Measurements from ENCODE around the gene AP5S1. TPM values are rescaled to one million over a fixed set of nuclear protein-coding genes. Genes with fewer than 3 reads are reported as not detected.
"Not testable (repeated sequence)": the region's sequence is repeated elsewhere in the genome, so short reads cannot be mapped to it uniquely, and the experiment has no call there.

The AP5S1 gene
- polyA plus RNA-seq, 1 of the 3 experiments (the other 2 are of a cell fraction), result 10.3 TPM

DNA sequence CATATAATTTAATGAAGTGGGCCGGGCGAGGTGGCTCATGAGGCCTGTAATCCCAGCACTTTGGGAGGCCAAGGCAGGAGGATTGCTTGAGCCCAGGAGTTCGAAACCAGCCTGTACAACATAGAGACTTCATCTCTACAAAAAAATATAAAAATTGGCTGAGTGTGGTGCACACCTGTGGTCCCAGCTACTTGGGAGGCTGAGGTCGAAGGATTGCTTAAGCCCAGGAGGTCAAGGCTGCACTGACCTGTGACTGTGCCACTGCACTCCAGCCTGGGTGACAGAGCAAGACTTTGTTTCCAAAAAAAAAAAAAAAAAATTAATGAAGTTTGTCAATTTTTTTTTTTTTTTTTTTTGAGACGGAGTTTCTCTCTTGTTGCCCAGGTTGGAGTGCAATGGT is 9.5 kb downstream of the AP5S1 start:
- H3K27me3 ChIP-seq (ENCODE audit: insufficient read depth); H3K36me3 ChIP-seq (replicated peaks in 1 of 2; ENCODE audit: control insufficient read depth in 1 of 2, insufficient read depth in 2 of 2, low read length in 1 of 2); H2AFZ ChIP-seq (ENCODE audit: low read depth); H3K27ac ChIP-seq (ENCODE audit: low read depth in 2 of 2, low read length in 1 of 2); H3K4me1 ChIP-seq (ENCODE audit: control insufficient read depth in 1 of 2, insufficient read depth in 2 of 2, low read depth in 1 of 2, low read length in 1 of 2); H3F3A ChIP-seq (replicated peaks; ENCODE audit: insufficient read depth); H4K20me1 ChIP-seq (ENCODE audit: insufficient read depth); H3K79me2 ChIP-seq (ENCODE audit: insufficient read depth); POLR2A ChIA-PET; H3K4me3 ChIP-seq (ENCODE audit: low read depth in 2 of 2, low read length in 1 of 2); DNase-seq; H3K9me3 ChIP-seq; H3K4me2 ChIP-seq; H3K9ac ChIP-seq; H3K9me2 ChIP-seq: not testable (repeated sequence)
- CTCF ChIA-PET, result interaction anchor here (0.6 to 1.2 kb wide), 2 partner anchors 9 to 40 kb away, joined by 3 to 4 read pairs; partner anchors contain the start of gene AP5S1
- 95% methylated on average over 5 of the region's 5 CpGs for WGBS (ENCODE audit: low lambda C conversion rate)

DNA sequence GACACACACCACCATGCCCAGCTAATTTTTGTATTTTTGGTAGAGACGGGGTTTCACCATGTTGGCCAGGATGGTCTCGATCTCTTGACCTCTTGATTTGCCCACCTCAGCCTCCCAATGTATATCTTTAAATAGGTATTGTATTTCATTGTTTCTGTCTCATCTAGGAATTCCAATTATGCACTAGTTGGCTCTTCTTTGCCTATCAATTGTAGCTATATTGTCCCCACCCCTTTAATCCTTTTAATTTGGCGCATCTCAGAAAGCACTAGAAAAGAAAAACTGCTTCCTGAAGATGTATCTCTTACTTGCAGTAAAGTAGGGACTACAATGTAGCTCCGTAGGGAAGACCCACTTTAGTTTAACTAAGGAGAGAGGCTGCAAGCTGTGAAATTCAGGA is 15.8 kb downstream of the AP5S1 start:
- H2AFZ ChIP-seq (ENCODE audit: low read depth), result no peak overlapping the region
- no peaks in the 10 kb centered on the region for H3K9me2 ChIP-seq
- H4K20me1 ChIP-seq (ENCODE audit: insufficient read depth), result no peaks in the 10 kb centered on the region
- ChIA-PET CTCF (interaction anchor here (1.0 kb wide), 2 partner anchors 17 to 83 kb away, joined by 3 to 4 read pairs; no protein-coding TSS in a partner anchor), POLR2A (interaction anchor here (0.7 kb wide), 1 partner anchor 49 kb away, joined by 3 read pairs; the partner anchor contains the start of gene CENPB)
- no peaks in the 10 kb centered on the region for H3F3A ChIP-seq (replicated peaks; ENCODE audit: insufficient read depth)
- H3K9me3 ChIP-seq, result no peaks in the 10 kb centered on the region
- no peak for DNase-seq
- WGBS (ENCODE audit: low lambda C conversion rate), result 96% methylated on average over 4 of the region's 4 CpGs
- no peak for TF ChIP-seq TAF1 (IDR thresholded peaks at IDR 0.05; ENCODE audit: borderline replicate concordance, low read depth, low read length)
- no peak for TF ChIP-seq EP300 (IDR thresholded peaks at IDR 0.05; ENCODE audit: borderline replicate concordance in 1 of 2, low read depth in 1 of 2, low read length in 1 of 2)
- TF ChIP-seq, protein P1, sequence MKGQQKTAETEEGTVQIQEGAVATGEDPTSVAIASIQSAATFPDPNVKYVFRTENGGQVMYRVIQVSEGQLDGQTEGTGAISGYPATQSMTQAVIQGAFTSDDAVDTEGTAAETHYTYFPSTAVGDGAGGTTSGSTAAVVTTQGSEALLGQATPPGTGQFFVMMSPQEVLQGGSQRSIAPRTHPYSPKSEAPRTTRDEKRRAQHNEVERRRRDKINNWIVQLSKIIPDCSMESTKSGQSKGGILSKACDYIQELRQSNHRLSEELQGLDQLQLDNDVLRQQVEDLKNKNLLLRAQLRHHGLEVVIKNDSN (IDR thresholded peaks at IDR 0.05; ENCODE audit: borderline replicate concordance, low read depth), result no peak
- TF ChIP-seq FOXM1 (IDR thresholded peaks at IDR 0.05; ENCODE audit: low read depth), result no peak
- TF ChIP-seq GATA2 (CRISPR knock-in tag; IDR thresholded peaks at IDR 0.05), result no peak
- TF ChIP-seq, protein P2, sequence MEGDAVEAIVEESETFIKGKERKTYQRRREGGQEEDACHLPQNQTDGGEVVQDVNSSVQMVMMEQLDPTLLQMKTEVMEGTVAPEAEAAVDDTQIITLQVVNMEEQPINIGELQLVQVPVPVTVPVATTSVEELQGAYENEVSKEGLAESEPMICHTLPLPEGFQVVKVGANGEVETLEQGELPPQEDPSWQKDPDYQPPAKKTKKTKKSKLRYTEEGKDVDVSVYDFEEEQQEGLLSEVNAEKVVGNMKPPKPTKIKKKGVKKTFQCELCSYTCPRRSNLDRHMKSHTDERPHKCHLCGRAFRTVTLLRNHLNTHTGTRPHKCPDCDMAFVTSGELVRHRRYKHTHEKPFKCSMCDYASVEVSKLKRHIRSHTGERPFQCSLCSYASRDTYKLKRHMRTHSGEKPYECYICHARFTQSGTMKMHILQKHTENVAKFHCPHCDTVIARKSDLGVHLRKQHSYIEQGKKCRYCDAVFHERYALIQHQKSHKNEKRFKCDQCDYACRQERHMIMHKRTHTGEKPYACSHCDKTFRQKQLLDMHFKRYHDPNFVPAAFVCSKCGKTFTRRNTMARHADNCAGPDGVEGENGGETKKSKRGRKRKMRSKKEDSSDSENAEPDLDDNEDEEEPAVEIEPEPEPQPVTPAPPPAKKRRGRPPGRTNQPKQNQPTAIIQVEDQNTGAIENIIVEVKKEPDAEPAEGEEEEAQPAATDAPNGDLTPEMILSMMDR (IDR thresholded peaks at IDR 0.05), result no peak
- TF ChIP-seq MEF2A (IDR thresholded peaks at IDR 0.05; ENCODE audit: borderline replicate concordance, low read depth), result no peak
- no peak overlapping the region for H3K27ac ChIP-seq (ENCODE audit: low read depth in 2 of 2, low read length in 1 of 2)
- no peak overlapping the region for H3K4me2 ChIP-seq
- no peaks in the 10 kb centered on the region for H3K36me3 ChIP-seq (replicated peaks in 1 of 2; ENCODE audit: control insufficient read depth in 1 of 2, insufficient read depth in 2 of 2, low read length in 1 of 2)
- H3K27me3 ChIP-seq (ENCODE audit: insufficient read depth), result no peaks in the 10 kb centered on the region
- no peaks in the 10 kb centered on the region for H3K4me1 ChIP-seq (ENCODE audit: control insufficient read depth in 1 of 2, insufficient read depth in 2 of 2, low read depth in 1 of 2, low read length in 1 of 2)
- no peaks in the 10 kb centered on the region for H3K79me2 ChIP-seq (ENCODE audit: insufficient read depth)
- H3K4me3 ChIP-seq (ENCODE audit: low read depth in 2 of 2, low read length in 1 of 2), result no peak overlapping the region
- H3K9ac ChIP-seq, result no peak overlapping the region

DNA sequence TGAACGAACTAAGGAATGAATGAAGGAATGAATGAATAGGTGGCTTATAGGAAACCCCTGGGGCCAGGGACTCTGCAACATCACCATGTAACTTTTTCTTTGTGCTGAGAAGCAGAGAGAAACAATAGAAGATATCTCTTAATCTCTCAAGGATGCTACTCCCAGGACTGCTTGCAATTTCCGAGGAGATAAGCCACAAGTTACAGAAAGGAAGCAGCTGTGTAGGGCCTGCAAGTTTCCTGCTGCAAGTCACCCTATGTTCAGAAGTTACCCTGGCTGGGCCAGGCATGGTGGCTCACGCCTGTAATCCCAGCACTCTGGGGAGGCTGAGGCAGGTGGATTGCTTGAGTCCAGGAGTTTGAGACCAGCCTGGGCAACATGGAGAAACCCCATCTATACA is 19.0 kb downstream of the AP5S1 start:
- no peak overlapping the region for H2AFZ ChIP-seq (ENCODE audit: low read depth)
- H3K27ac ChIP-seq (ENCODE audit: low read depth in 2 of 2, low read length in 1 of 2), result no peak overlapping the region
- H3K9me2 ChIP-seq, result no peaks in the 10 kb centered on the region
- H4K20me1 ChIP-seq (ENCODE audit: insufficient read depth), result no peaks in the 10 kb centered on the region
- no peaks in the 10 kb centered on the region for H3K27me3 ChIP-seq (ENCODE audit: insufficient read depth)
- ChIA-PET POLR2A (no interaction called here), CTCF (interaction anchor here (0.8 to 1.5 kb wide), 2 partner anchors 16 to 58 kb away, joined by 3 to 8 read pairs; partner anchors contain the start of gene SPEF1)
- no peak overlapping the region for H3K4me3 ChIP-seq (ENCODE audit: low read depth in 2 of 2, low read length in 1 of 2)
- DNase-seq, result no peak
- no peaks in the 10 kb centered on the region for H3K79me2 ChIP-seq (ENCODE audit: insufficient read depth)
- 95% methylated on average over 3 of the region's 3 CpGs for WGBS (ENCODE audit: low lambda C conversion rate)
- H3K4me2 ChIP-seq, result no peak overlapping the region
- H3K36me3 ChIP-seq (replicated peaks in 1 of 2; ENCODE audit: control insufficient read depth in 1 of 2, insufficient read depth in 2 of 2, low read length in 1 of 2), result no peaks in the 10 kb centered on the region
- H3K9ac ChIP-seq, result no peak overlapping the region
- no peaks in the 10 kb centered on the region; a peak in 1 of 4 replicates for H3K4me1 ChIP-seq (ENCODE audit: control insufficient read depth in 1 of 2, insufficient read depth in 2 of 2, low read depth in 1 of 2, low read length in 1 of 2)
- peaks cover 5% of the 10 kb centered on the region for H3F3A ChIP-seq (replicated peaks; ENCODE audit: insufficient read depth)
- no peaks in the 10 kb centered on the region for H3K9me3 ChIP-seq
- TF ChIP-seq NFIC (IDR thresholded peaks at IDR 0.05; ENCODE audit: borderline replicate concordance) (no peak), TCF12 (IDR thresholded peaks at IDR 0.05) (no peak), NRF1 (IDR thresholded peaks at IDR 0.05; ENCODE audit: low read depth, low read length) (no peak), GATA2 (CRISPR knock-in tag; IDR thresholded peaks at IDR 0.05) (no peak), RXRA (IDR thresholded peaks at IDR 0.05; ENCODE audit: borderline replicate concordance, low read depth) (no peak), YY1 (IDR thresholded peaks at IDR 0.05; ENCODE audit: low read depth) (no peak), JUND (IDR thresholded peaks at IDR 0.05) (no peak), EZH2phosphoT487 (IDR thresholded peaks at IDR 0.05; ENCODE audit: borderline replicate concordance, low read depth) (no peak), RCOR1 (IDR thresholded peaks at IDR 0.05; ENCODE audit: low read length) (no peak), FOSL2 (IDR thresholded peaks at IDR 0.05; ENCODE audit: borderline replicate concordance, low read depth) (no peak), ELF1 (IDR thresholded peaks at IDR 0.05) (no peak)
- TF ChIP-seq, protein P3, sequence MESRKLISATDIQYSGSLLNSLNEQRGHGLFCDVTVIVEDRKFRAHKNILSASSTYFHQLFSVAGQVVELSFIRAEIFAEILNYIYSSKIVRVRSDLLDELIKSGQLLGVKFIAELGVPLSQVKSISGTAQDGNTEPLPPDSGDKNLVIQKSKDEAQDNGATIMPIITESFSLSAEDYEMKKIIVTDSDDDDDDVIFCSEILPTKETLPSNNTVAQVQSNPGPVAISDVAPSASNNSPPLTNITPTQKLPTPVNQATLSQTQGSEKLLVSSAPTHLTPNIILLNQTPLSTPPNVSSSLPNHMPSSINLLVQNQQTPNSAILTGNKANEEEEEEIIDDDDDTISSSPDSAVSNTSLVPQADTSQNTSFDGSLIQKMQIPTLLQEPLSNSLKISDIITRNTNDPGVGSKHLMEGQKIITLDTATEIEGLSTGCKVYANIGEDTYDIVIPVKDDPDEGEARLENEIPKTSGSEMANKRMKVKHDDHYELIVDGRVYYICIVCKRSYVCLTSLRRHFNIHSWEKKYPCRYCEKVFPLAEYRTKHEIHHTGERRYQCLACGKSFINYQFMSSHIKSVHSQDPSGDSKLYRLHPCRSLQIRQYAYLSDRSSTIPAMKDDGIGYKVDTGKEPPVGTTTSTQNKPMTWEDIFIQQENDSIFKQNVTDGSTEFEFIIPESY (IDR thresholded peaks at IDR 0.05; ENCODE audit: borderline replicate concordance, low read depth), result no peak
- TF ChIP-seq, protein P1 (IDR thresholded peaks at IDR 0.05; ENCODE audit: borderline replicate concordance, low read depth), result no peak

Data from SK-N-SH (cell line).